ENCODE results near the gene SASH3.

SASH3 gene

DNA sequence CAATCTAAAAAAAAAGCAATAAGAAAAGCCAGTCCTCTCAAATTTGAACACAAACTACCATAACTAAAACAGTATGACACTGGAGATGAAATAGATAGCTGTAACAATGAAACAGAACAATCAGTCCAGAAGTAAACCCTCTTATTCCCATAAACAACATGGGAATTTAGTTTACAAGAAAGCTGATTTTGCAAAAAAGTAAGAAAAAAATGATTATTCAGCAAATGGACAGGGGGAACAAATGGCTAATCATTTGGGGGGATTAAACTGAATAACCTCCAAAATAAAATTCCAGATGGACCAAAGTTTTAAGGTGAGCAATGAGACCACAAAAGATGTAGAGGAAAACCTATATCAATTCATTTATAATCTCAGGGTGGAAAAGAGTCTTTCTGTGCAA is 16.1 kb upstream of the SASH3 start:
- no peak for TF ChIP-seq CTCF (conservative IDR thresholded peaks at IDR 0.05; ENCODE audit: low read depth)
- POLR2A ChIA-PET (ENCODE audit: low non-redundant PET), result no interaction called here
- CTCF ChIA-PET, result no interaction called here
- DNase-seq (ENCODE audit: low spot score), result no peak
- no peak overlapping the region for H3K27ac ChIP-seq

DNA sequence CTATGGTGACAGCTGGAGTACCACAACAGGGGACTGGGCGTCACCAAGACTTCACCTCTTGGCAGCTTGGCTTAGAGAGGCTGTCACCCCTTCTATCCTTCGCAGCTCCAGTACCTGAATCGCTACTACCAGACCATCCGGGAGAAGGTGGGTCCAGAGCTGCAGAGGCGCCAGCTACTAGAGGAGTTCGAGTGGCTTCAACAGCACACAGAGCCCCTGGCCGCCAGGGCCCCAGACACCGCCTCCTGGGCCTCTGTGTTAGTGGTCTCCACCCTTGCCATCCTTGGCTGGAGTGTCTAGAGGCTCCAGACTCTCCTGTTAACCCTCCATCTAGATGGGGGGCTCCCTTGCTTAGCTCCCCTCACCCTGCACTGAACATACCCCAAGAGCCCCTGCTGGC is 11.6 kb upstream of the SASH3 start:
- DNase-seq (ENCODE audit: low spot score), result no peak
- no peak for TF ChIP-seq CTCF (conservative IDR thresholded peaks at IDR 0.05; ENCODE audit: low read depth)
- CTCF ChIA-PET, result no interaction called here
- POLR2A ChIA-PET (ENCODE audit: low non-redundant PET), result no interaction called here
- H3K27ac ChIP-seq, result no peak overlapping the region

DNA sequence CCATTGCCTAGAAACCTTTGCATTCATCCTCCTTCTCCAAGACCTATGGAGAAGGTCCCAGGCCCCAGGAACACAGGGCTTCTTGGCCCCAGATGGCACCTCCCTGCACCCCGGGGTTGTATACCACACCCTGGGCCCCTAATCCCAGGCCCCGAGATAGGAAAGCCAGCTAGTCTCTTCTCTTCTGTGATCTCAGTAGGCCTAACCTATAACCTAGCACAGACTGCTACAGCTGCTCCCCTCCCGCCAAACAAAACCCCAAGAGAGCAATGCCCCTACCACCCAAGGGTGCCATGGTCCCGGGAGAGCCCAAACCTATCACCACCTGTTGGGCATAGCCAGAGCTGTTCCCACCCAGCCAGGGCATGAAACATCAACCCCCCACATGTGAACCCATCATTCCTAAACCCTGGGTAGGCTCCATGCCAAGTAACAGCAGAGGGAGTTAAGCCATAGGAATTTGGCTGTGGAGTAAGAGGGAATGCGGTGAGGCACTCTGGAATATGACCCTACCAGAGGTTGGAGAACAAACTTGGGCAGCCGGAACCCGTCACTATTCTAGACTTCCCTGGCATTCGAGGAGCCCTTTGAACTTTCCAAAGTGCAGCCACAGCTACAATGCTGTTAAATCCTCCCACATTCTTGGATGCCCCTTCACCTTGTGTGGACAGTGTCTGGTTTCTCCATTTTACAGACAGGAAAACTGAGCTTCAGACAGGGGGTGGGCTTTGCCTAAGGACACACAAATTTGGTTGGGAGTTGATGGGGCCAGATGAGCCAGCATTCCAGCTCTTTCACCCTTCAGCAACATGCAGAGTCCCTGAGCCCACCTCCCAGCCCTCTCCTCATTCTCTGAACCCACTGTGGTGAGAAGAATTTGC is 10.9 kb upstream of the SASH3 start:
- ChIA-PET POLR2A (ENCODE audit: low non-redundant PET) (no interaction called here), CTCF (no interaction called here)
- no peak for TF ChIP-seq CTCF (conservative IDR thresholded peaks at IDR 0.05; ENCODE audit: low read depth)
- DNase-seq (ENCODE audit: low spot score), result no peak
- no peak overlapping the region for H3K27ac ChIP-seq

GRCh38 chrX:129769467-129770154 is 10.1 kb upstream of the SASH3 start:
- CTCF ChIA-PET, result no interaction called here

DNA sequence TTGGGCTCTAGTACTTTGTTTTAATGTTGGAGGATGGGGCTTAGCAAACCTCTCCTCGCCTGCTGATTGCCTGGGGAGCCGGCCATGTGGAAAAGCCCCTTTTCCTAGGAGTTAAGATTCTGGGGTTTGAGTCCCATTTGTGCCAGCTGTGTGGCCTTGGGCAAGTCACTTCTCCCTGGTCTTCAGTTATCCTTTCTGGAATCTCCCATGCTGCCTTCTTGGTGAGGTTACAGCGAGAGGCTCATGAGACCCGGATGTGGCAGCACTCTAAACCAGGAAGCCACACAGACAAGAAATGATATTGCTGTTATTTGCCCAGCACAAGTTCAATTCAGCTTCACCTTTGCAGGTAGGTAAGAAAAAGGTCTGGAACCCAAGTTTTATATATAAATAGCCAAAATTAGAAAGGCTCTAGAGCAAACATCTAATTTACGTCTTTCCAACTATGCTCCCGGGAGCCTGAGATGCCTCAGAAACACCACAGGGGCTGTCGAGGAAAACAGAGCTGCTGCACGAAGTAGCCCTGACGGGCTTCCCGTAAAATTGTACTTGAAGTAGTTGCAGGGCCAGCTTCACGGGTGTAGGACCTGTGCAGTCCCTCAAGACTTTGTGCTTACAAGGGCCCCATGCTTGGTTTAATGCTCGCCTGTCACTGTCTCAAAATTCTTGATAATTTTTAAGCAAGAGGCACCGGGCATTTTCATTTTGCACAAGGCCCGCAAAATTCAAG is 8.3 kb upstream of the SASH3 start:
- ChIA-PET CTCF (no interaction called here), POLR2A (ENCODE audit: low non-redundant PET) (interaction anchor here (0.6 kb wide), 1 partner anchor 31 kb away, joined by 4 read pairs; no protein-coding TSS in a partner anchor)
- no peak for TF ChIP-seq CTCF (conservative IDR thresholded peaks at IDR 0.05; ENCODE audit: low read depth)
- H3K27ac ChIP-seq, result no peak overlapping the region
- DNase-seq (ENCODE audit: low spot score), result no peak

More at GRCh38 chrX:129769467-129770154, 10.1 kb upstream of the SASH3 start:
- no peak for TF ChIP-seq CTCF (conservative IDR thresholded peaks at IDR 0.05; ENCODE audit: low read depth)
- no peak overlapping the region for H3K27ac ChIP-seq
- POLR2A ChIA-PET (ENCODE audit: low non-redundant PET), result no interaction called here
- no peak for DNase-seq (ENCODE audit: low spot score)

DNA sequence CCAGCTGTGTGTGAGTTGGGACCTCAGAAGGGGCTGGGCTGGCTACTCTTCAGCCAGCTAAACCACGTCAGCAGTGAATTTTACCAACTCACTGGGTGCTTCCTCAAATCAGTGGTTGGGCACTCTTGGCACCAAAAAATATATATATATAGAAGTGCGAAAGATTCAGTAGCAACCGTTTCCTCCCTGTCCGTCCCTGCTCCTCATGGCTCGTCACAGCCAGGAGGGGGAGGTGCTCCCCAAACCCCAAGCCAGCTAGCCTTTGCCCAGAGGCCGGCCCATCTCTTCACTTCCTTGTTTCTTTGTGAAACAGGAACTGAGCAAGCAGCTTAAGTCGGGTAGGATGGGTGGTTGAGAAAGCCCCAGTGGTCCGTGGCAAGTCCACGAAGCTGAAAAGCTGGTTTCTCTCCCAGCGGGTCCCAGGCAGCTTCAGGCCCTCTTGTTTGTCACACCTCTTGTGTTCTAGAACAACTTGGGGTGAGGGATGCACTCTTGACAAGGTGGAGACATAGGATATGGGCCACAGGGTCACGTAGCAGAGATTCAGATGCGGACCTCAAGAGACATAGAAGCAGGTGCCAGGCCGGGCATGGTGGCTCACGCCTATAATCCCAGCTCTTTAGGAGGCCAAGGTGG is 6.8 kb upstream of the SASH3 start:
- POLR2A ChIA-PET (ENCODE audit: low non-redundant PET), result no interaction called here
- CTCF ChIA-PET, result no interaction called here
- no peak overlapping the region for H3K27ac ChIP-seq
- no peak for DNase-seq (ENCODE audit: low spot score)
- no peak for TF ChIP-seq CTCF (conservative IDR thresholded peaks at IDR 0.05; ENCODE audit: low read depth)
